Keratinocyte (primary cell): ENCODE data around the gene OTOP1. TPM values are rescaled to one million over a fixed set of nuclear protein-coding genes. Genes with fewer than 3 reads are reported as not detected.
"Not testable (repeated sequence)": the region's sequence is repeated elsewhere in the genome, so short reads cannot be mapped to it uniquely, and the experiment has no call there.

Source experiments
- DNase-seq: peaks from one replicate; pipeline ENCODE4 v3.0.0-alpha.2; 2011; ENCODE audit warnings: low read depth, missing footprints, low spot score
- FAIRE-seq: peaks from 2 replicates; lab custom pipeline; 2011; peaks lifted over from hg19 to GRCh38; lab: Jason Lieb, UNC
- H2AFZ ChIP-seq: 2 replicates; pipeline ENCODE4 v1.6.0; 2012; ENCODE audit warnings: low read length, control low read depth, inconsistent platforms; ENCODE audit not compliant: control insufficient read depth
- H3K27ac ChIP-seq: 2 replicates; pipeline ENCODE4 v1.5.1; 2011; ENCODE audit warnings: low read length; ENCODE audit not compliant: control insufficient read depth, insufficient read depth
- H3K27me3 ChIP-seq: 3 replicates; pipeline ENCODE4 v1.6.0; 2011; ENCODE audit warnings: low read length; ENCODE audit not compliant: control insufficient read depth, insufficient read depth; ENCODE audit errors: extremely low read depth
- H3K36me3 ChIP-seq, 2 experiments: 2 replicates in 1 of 2; 3 replicates in 1 of 2; pipeline ENCODE4 v1.5.1; 2011; ENCODE audit warnings: low read length in 2 of 2, mild to moderate bottlenecking in 1 of 2; ENCODE audit not compliant: control insufficient read depth in 2 of 2, insufficient read depth in 2 of 2; ENCODE audit errors: extremely low read depth in 1 of 2
- H3K4me1 ChIP-seq: 3 replicates; pipeline ENCODE4 v1.5.1; 2011; ENCODE audit warnings: low read length; ENCODE audit not compliant: control insufficient read depth, insufficient read depth; ENCODE audit errors: extremely low read depth
- H3K4me2 ChIP-seq: 3 replicates; pipeline ENCODE4 v1.6.0; 2011; ENCODE audit warnings: low read depth, low read length; ENCODE audit not compliant: control insufficient read depth, insufficient read depth; ENCODE audit errors: extremely low read depth
- H3K4me3 ChIP-seq, 3 experiments: fragments of 200-600 bp in 1 of 3; sonication (generic) in 1 of 3; 2 replicates in 2 of 3; 3 replicates in 1 of 3; pipeline ENCODE4 v1.5.1; 2011 to 2016; ENCODE audit warnings: low read length in 3 of 3, mild to moderate bottlenecking in 3 of 3, control low read depth in 2 of 3, inconsistent platforms in 1 of 3, low read depth in 1 of 3, mixed read lengths in 1 of 3, mixed run types in 1 of 3, moderate library complexity in 1 of 3; ENCODE audit not compliant: control insufficient read depth in 2 of 3, insufficient read depth in 2 of 3; ENCODE audit errors: extremely low read depth in 1 of 3
- H3K79me2 ChIP-seq: 2 replicates; pipeline ENCODE4 v1.6.0; 2012; ENCODE audit warnings: low read length; ENCODE audit not compliant: control insufficient read depth, insufficient read depth
- H3K9ac ChIP-seq: 3 replicates; pipeline ENCODE4 v1.6.0; 2011; ENCODE audit warnings: low read length; ENCODE audit not compliant: control insufficient read depth, insufficient read depth; ENCODE audit errors: extremely low read depth
- H3K9me1 ChIP-seq: 3 replicates; pipeline ENCODE4 v1.6.0; 2011; ENCODE audit warnings: low read length; ENCODE audit not compliant: control insufficient read depth, insufficient read depth; ENCODE audit errors: extremely low read depth
- H3K9me3 ChIP-seq: 2 replicates; pipeline ENCODE4 v1.5.1; 2012; ENCODE audit warnings: low read depth, low read length; ENCODE audit not compliant: control insufficient read depth
- H4K20me1 ChIP-seq: 3 replicates; pipeline ENCODE4 v1.6.0; 2011; ENCODE audit warnings: low read length; ENCODE audit not compliant: control insufficient read depth, insufficient read depth; ENCODE audit errors: extremely low read depth
- CTCF ChIP-seq, 3 experiments: IDR thresholded peaks in 1 of 3; conservative IDR thresholded peaks in 1 of 3; optimal IDR thresholded peaks in 1 of 3; 2 replicates in 2 of 3; 3 replicates in 1 of 3; pipeline versions ENCODE3 to v1.5.1; 2011; ENCODE audit warnings: low read length in 3 of 3, mild to moderate bottlenecking in 3 of 3, moderate library complexity in 2 of 3, control low read depth in 1 of 3, inconsistent platforms in 1 of 3; ENCODE audit not compliant: insufficient read depth in 2 of 3; ENCODE audit errors: extremely low read depth in 1 of 3
- dilution Hi-C: fragments of 300-500 bp; cut with MboI; formaldehyde crosslinking; loops from one replicate; pipeline ENCODE4 v1.7.0; 2020; ENCODE audit warnings: low sequenced_read_pairs; ENCODE audit not compliant: extremely low pct_ligation_motif_present
- polyA plus RNA-seq, 5 experiments: library from polyadenylated mRNA; depleted of rRNA in 3 of 5; stranded (reverse) in 3 of 5; stranded (forward) in 1 of 5; unstranded in 1 of 5; fragments of >200 nt; gene quantifications; 1 replicate in 1 of 5; 2 replicates in 3 of 5; 3 replicates in 1 of 5; pipeline versions ENCODE4 v1.2.1 to v1.2.3, GENCODE V29; 2011 to 2012; ENCODE audit warnings: missing spikeins in 2 of 5, low read depth in 1 of 5, low replicate concordance in 1 of 5

OTOP1 gene
- polyA plus RNA-seq, 1 donor (not counting 4 experiments of a cell fraction or from before 2014, with no cell fraction given), result not detected

GRCh38 chr4:4145622-4146021 is 81.1 kb downstream of the OTOP1 start:
- FAIRE-seq, DNase-seq, dilution Hi-C loops, H3K4me1 ChIP-seq, H3K4me2 ChIP-seq, H2AFZ ChIP-seq, H4K20me1 ChIP-seq, H3K79me2 ChIP-seq, H3K27me3 ChIP-seq, H3K27ac ChIP-seq, H3K9ac ChIP-seq, H3K9me1 ChIP-seq, H3K9me3 ChIP-seq, H3K4me3 ChIP-seq, H3K36me3 ChIP-seq: not testable (repeated sequence)
- TF ChIP-seq CTCF (optimal IDR thresholded peaks at IDR 0.05 in 1 of 3, IDR thresholded peaks at IDR 0.05 in 1 of 3, conservative IDR thresholded peaks at IDR 0.05 in 1 of 3; ENCODE audit: extremely low read depth in 1 of 3, insufficient read depth in 2 of 3, low read length in 3 of 3), result peak in 1 of 3 experiments; percentile 48

DNA sequence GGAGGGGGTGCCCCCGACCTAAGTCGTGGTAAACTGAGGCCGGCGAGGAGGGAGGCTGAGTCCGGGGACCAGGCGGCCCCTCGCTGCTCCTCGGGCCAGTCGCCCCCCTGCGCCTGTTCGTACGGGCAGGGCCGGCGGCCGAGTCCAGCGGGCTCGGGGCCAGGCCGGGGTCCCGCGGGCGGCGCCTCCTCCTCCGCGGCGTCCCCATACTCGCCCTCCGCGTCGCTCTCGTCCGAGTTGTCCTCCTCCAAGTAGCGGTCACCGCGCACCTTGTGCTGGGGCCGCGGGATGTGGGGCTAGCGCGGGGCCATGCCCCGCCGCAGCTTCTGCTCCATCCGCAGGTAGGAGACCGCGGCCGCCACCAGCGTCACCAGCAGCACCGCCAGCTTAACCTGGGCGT is 83.4 kb downstream of the OTOP1 start:
- H3K27me3 ChIP-seq, H3K36me3 ChIP-seq, H4K20me1 ChIP-seq, H3K9me1 ChIP-seq, H3K27ac ChIP-seq, dilution Hi-C loops, FAIRE-seq, H3K4me3 ChIP-seq, H3K9me3 ChIP-seq, DNase-seq, H2AFZ ChIP-seq, H3K79me2 ChIP-seq, H3K9ac ChIP-seq, H3K4me2 ChIP-seq, H3K4me1 ChIP-seq: not testable (repeated sequence)

GRCh38 chr4:4142679-4143078 is 84.0 kb downstream of the OTOP1 start:
- FAIRE-seq, H3K79me2 ChIP-seq, H3K4me2 ChIP-seq, H3K9ac ChIP-seq, H3K27ac ChIP-seq, DNase-seq, H2AFZ ChIP-seq, H3K27me3 ChIP-seq, H3K36me3 ChIP-seq, H3K9me3 ChIP-seq, dilution Hi-C loops, H3K4me3 ChIP-seq, H4K20me1 ChIP-seq, H3K4me1 ChIP-seq, H3K9me1 ChIP-seq: not testable (repeated sequence)

DNA sequence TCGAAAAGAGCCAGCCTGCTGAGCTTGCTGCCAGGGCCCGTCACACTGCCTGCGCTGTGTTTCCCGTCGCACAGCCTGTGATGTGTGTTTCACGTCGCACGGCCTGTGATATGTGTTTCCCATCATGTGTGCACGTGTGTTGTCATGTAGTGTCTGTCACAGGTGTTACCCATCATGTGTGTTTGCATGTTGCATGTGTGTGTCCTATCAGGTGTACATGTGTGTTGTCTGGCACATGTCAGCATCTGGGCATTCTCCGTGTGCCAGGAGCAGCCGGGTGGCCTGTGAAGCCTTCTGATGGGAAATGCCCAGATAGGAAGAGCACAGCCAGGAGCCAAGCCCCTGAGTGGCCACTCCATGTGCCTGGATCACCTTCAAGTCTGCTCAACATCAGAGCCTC is 85.5 kb downstream of the OTOP1 start:
- H3K4me2 ChIP-seq, DNase-seq, H3K27me3 ChIP-seq, H4K20me1 ChIP-seq, H3K79me2 ChIP-seq, H3K9me1 ChIP-seq, H2AFZ ChIP-seq, H3K36me3 ChIP-seq, H3K9ac ChIP-seq, H3K4me3 ChIP-seq, dilution Hi-C loops, FAIRE-seq, H3K9me3 ChIP-seq, H3K27ac ChIP-seq, H3K4me1 ChIP-seq: not testable (repeated sequence)
